WTC11 (cell line): ENCODE results near the gene SNX3. TPM values are rescaled to one million over a fixed set of nuclear protein-coding genes. Genes with fewer than 3 reads are reported as not detected.
A peak's percentile ranks its signal among the peaks of the same experiment; 100 is the strongest.

ENCODE experiments used
- ATAC-seq: fragments of 200-7000 bp; cut with Tn5 transposase; 2 replicates; pipeline ENCODE4 v1.10.0; 2021; ENCODE audit warnings: mild to moderate bottlenecking, moderate library complexity
- CTCF ChIA-PET: fragments of 300-600 bp; sonication (Branson Sonifier 250); formaldehyde crosslinking; loops from one replicate; lab custom pipeline; 2021; ENCODE audit warnings: antibody characterized with exemption; lab: Charles Lee
- POLR2A ChIA-PET: fragments of 350-600 bp; sonication (Branson Sonifier 250); formaldehyde crosslinking; loops from one replicate; lab custom pipeline; 2021; ENCODE audit warnings: antibody characterized with exemption; lab: Charles Lee
- DNase-seq: peaks from one replicate; pipeline ENCODE4 v3.0.0; 2021; ENCODE audit warnings: low spot score
- H3K27ac Mint-ChIP-seq: 2 replicates; pipeline ENCODE4 v1.8.0; 2021; ENCODE audit warnings: mixed read lengths
- H3K27me3 Mint-ChIP-seq: 2 replicates; pipeline ENCODE4 v1.8.0; 2021; ENCODE audit warnings: low read depth, mild to moderate bottlenecking, moderate library complexity, mixed read lengths
- H3K36me3 Mint-ChIP-seq: 2 replicates; pipeline ENCODE4 v1.8.0; 2021; ENCODE audit warnings: mixed read lengths
- H3K4me1 Mint-ChIP-seq: 2 replicates; pipeline ENCODE4 v1.8.0; 2022; ENCODE audit warnings: mixed read lengths
- H3K4me3 Mint-ChIP-seq: 2 replicates; pipeline ENCODE4 v1.8.0; 2021; ENCODE audit warnings: mild to moderate bottlenecking, moderate library complexity, mixed read lengths
- H3K9me3 Mint-ChIP-seq: 2 replicates; pipeline ENCODE4 v1.8.0; 2021; ENCODE audit warnings: mixed read lengths
- ARID4B ChIP-seq: sonication (generic); formaldehyde crosslinking; IDR thresholded peaks from 2 replicates; pipeline ENCODE4 v1.8.0; 2023; ENCODE audit warnings: missing genetic modification reagents, mild to moderate bottlenecking, borderline replicate concordance
- ATF1 ChIP-seq: sonication (generic); formaldehyde crosslinking; IDR thresholded peaks from 2 replicates; pipeline ENCODE4 v1.8.1; 2023; ENCODE audit warnings: mild to moderate bottlenecking, moderate library complexity, missing genetic modification reagents
- CBFB ChIP-seq: sonication (generic); formaldehyde crosslinking; IDR thresholded peaks from 2 replicates; pipeline ENCODE4 v1.8.1; 2022; ENCODE audit warnings: mild to moderate bottlenecking, low read depth, missing genetic modification reagents
- CREB1 ChIP-seq: sonication (generic); formaldehyde crosslinking; IDR thresholded peaks from 2 replicates; pipeline ENCODE4 v1.8.0; 2023; ENCODE audit warnings: mild to moderate bottlenecking, missing genetic modification reagents
- ESRRA ChIP-seq: sonication (generic); formaldehyde crosslinking; IDR thresholded peaks from 2 replicates; pipeline ENCODE4 v1.8.1; 2022; ENCODE audit warnings: mild to moderate bottlenecking, missing genetic modification reagents, borderline replicate concordance
- FOXJ3 ChIP-seq: sonication (generic); formaldehyde crosslinking; IDR thresholded peaks from 2 replicates; pipeline ENCODE4 v1.9.0; 2021; ENCODE audit warnings: missing genetic modification reagents, mild to moderate bottlenecking, borderline replicate concordance
- NFATC4 ChIP-seq: fragments of 250-450 bp; sonication (Bioruptor Pico); IDR thresholded peaks from 2 replicates; pipeline ENCODE4 v1.9.0; 2021; ENCODE audit warnings: mild to moderate bottlenecking
- NR2C2 ChIP-seq: sonication (generic); formaldehyde crosslinking; IDR thresholded peaks from 2 replicates; pipeline ENCODE4 v1.8.0; 2022; ENCODE audit warnings: mild to moderate bottlenecking, missing genetic modification reagents
- ZNF138 ChIP-seq: sonication (generic); formaldehyde crosslinking; conservative IDR thresholded peaks from 2 replicates; pipeline ENCODE4 v1.8.1; 2022; ENCODE audit warnings: mild to moderate bottlenecking, moderate library complexity, missing genetic modification reagents
- ZNF219 ChIP-seq: sonication (generic); formaldehyde crosslinking; IDR thresholded peaks from 2 replicates; pipeline ENCODE4 v1.8.0; 2023; ENCODE audit warnings: missing genetic modification reagents, mild to moderate bottlenecking, borderline replicate concordance
- ZNF232 ChIP-seq: sonication (generic); formaldehyde crosslinking; IDR thresholded peaks from 2 replicates; pipeline ENCODE4 v1.8.0; 2022; ENCODE audit warnings: mild to moderate bottlenecking, missing genetic modification reagents
- total RNA-seq: library from RNA; stranded (reverse); gene quantifications from 3 replicates; pipeline ENCODE4 v1.2.3, GENCODE V29; 2021
- TF ChIP-seq, protein P1 (sequence below): sonication (generic); formaldehyde crosslinking; conservative IDR thresholded peaks from 2 replicates; pipeline ENCODE4 v1.8.1; 2023; ENCODE audit warnings: mild to moderate bottlenecking, low read depth, missing genetic modification reagents, moderate library complexity
- TF ChIP-seq, protein P2 (sequence below): sonication (generic); formaldehyde crosslinking; IDR thresholded peaks from 2 replicates; pipeline ENCODE4 v1.8.1; 2022; ENCODE audit warnings: missing genetic modification reagents, borderline replicate concordance
- TF ChIP-seq, protein P3 (sequence below): sonication (generic); formaldehyde crosslinking; IDR thresholded peaks from 2 replicates; pipeline ENCODE4 v1.8.1; 2023; ENCODE audit warnings: mild to moderate bottlenecking, missing genetic modification reagents, moderate library complexity

The SNX3 gene
- total RNA-seq, 1 experiment from 2014 or later = 66.1 TPM

GRCh38 chr6:108175176-108175591, 85.7 kb downstream of the SNX3 start:
- peaks cover 64% of the 10 kb centered on the region for H3K4me1 Mint-ChIP-seq
- H3K27ac Mint-ChIP-seq = no peak overlapping the region
- TF ChIP-seq ARID4B (CRISPR knock-in tag) (no peak), ZNF219 (CRISPR knock-in tag) (no peak), ESRRA (no peak), FOXJ3 (CRISPR knock-in tag) (no peak), ZNF138 (CRISPR knock-in tag) (no peak), ATF1 (CRISPR knock-in tag) (no peak), CBFB (CRISPR knock-in tag) (no peak), NR2C2 (CRISPR knock-in tag) (no peak), ZNF232 (CRISPR knock-in tag) (no peak), NFATC4 (CRISPR knock-in tag) (no peak), CREB1 (no peak)
- TF ChIP-seq, protein P1, sequence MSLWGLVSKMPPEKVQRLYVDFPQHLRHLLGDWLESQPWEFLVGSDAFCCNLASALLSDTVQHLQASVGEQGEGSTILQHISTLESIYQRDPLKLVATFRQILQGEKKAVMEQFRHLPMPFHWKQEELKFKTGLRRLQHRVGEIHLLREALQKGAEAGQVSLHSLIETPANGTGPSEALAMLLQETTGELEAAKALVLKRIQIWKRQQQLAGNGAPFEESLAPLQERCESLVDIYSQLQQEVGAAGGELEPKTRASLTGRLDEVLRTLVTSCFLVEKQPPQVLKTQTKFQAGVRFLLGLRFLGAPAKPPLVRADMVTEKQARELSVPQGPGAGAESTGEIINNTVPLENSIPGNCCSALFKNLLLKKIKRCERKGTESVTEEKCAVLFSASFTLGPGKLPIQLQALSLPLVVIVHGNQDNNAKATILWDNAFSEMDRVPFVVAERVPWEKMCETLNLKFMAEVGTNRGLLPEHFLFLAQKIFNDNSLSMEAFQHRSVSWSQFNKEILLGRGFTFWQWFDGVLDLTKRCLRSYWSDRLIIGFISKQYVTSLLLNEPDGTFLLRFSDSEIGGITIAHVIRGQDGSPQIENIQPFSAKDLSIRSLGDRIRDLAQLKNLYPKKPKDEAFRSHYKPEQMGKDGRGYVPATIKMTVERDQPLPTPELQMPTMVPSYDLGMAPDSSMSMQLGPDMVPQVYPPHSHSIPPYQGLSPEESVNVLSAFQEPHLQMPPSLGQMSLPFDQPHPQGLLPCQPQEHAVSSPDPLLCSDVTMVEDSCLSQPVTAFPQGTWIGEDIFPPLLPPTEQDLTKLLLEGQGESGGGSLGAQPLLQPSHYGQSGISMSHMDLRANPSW (CRISPR knock-in tag) = no peak
- TF ChIP-seq, protein P2, sequence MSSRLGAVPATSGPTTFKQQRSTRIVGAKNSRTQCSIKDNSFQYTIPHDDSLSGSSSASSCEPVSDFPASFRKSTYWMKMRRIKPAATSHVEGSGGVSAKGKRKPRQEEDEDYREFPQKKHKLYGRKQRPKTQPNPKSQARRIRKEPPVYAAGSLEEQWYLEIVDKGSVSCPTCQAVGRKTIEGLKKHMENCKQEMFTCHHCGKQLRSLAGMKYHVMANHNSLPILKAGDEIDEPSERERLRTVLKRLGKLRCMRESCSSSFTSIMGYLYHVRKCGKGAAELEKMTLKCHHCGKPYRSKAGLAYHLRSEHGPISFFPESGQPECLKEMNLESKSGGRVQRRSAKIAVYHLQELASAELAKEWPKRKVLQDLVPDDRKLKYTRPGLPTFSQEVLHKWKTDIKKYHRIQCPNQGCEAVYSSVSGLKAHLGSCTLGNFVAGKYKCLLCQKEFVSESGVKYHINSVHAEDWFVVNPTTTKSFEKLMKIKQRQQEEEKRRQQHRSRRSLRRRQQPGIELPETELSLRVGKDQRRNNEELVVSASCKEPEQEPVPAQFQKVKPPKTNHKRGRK (CRISPR knock-in tag) = no peak
- TF ChIP-seq, protein P3, sequence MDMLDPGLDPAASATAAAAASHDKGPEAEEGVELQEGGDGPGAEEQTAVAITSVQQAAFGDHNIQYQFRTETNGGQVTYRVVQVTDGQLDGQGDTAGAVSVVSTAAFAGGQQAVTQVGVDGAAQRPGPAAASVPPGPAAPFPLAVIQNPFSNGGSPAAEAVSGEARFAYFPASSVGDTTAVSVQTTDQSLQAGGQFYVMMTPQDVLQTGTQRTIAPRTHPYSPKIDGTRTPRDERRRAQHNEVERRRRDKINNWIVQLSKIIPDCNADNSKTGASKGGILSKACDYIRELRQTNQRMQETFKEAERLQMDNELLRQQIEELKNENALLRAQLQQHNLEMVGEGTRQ (CRISPR knock-in tag) = no peak
- TF ChIP-seq, all 79 proteins: peak for 0
- DNase-seq (no peak), ATAC-seq (no peak)
- Mint-ChIP-seq H3K4me3 (peak overlapping the region; percentile 72), H3K9me3 (no peaks in the 10 kb centered on the region), H3K36me3 (0 out of 2 replicates have a peak, but pooled peaks cover 3% of the 10 kb centered on the region), H3K27me3 (peaks cover 98% of the 10 kb centered on the region)
- POLR2A ChIA-PET = interaction anchor here (1.0 to 1.8 kb wide), 3 partner anchors 10 to 119 kb away, joined by 3 to 5 read pairs (median 4); partner anchors contain the start of genes AFG1L and NR2E1
- CTCF ChIA-PET = interaction anchor here (0.6 to 3.2 kb wide), 30 partner anchors 10 to 362 kb away, joined by 3 to 53 read pairs (median 4); partner anchors contain the start of gene NR2E1
